Epithelial cell of proximal tubule (primary cell): Measurements from ENCODE around the gene TMEM63A. TPM values are rescaled to one million over a fixed set of nuclear protein-coding genes. Genes with fewer than 3 reads are reported as not detected.
"Not testable (repeated sequence)": the region's sequence is repeated elsewhere in the genome, so short reads cannot be mapped to it uniquely, and the experiment has no call there.

ENCODE experiments used
- DNase-seq: peaks from one replicate; pipeline ENCODE4 v3.0.0-alpha.2; 2011; ENCODE audit warnings: low read depth
- H3K4me3 ChIP-seq: 2 replicates; pipeline ENCODE4 v1.5.1; 2011; ENCODE audit warnings: low read depth, mild to moderate bottlenecking, low read length
- total RNA-seq: library from RNA; depleted of rRNA; stranded (reverse); fragments of >200 nt; gene quantifications from 2 replicates; pipeline ENCODE4 v1.2.3, GENCODE V29; 2015
- TF ChIP-seq, protein P1 (sequence below): conservative IDR thresholded peaks from 2 replicates; pipeline ENCODE4 v1.5.1; 2012; ENCODE audit warnings: low read depth, mild to moderate bottlenecking, low read length

TMEM63A gene
- total RNA-seq, 1 donor from 2014 or later, result 19.5 TPM

- DNase-seq, result no peak
- TF ChIP-seq, protein P1, sequence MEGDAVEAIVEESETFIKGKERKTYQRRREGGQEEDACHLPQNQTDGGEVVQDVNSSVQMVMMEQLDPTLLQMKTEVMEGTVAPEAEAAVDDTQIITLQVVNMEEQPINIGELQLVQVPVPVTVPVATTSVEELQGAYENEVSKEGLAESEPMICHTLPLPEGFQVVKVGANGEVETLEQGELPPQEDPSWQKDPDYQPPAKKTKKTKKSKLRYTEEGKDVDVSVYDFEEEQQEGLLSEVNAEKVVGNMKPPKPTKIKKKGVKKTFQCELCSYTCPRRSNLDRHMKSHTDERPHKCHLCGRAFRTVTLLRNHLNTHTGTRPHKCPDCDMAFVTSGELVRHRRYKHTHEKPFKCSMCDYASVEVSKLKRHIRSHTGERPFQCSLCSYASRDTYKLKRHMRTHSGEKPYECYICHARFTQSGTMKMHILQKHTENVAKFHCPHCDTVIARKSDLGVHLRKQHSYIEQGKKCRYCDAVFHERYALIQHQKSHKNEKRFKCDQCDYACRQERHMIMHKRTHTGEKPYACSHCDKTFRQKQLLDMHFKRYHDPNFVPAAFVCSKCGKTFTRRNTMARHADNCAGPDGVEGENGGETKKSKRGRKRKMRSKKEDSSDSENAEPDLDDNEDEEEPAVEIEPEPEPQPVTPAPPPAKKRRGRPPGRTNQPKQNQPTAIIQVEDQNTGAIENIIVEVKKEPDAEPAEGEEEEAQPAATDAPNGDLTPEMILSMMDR, result no peak
- no peak overlapping the region for H3K4me3 ChIP-seq
These were observed 43.4 kb downstream of the TMEM63A start for GRCh38 chr1:225838793-225839192.

DNA sequence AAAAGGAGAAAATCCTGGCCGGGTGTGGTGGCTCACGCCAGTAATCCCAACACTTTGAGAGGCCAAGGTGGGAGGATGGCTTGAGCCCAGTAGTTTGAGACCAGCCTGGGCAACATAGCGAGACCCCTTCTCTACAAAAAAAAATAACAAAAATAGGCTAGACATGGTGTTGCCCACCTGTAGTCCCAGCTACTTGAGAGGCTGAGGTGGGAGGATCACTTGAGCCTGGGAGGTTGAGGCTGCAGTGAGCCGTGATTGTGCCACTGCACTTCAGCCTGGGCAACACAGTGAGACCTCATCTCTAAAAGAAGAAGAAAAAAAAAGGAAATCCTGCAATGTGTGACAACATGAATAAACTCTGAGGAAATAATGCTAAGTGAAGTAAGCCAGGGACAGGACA lies 45.9 kb downstream of the TMEM63A start:
- H3K4me3 ChIP-seq, DNase-seq: not testable (repeated sequence)

DNA sequence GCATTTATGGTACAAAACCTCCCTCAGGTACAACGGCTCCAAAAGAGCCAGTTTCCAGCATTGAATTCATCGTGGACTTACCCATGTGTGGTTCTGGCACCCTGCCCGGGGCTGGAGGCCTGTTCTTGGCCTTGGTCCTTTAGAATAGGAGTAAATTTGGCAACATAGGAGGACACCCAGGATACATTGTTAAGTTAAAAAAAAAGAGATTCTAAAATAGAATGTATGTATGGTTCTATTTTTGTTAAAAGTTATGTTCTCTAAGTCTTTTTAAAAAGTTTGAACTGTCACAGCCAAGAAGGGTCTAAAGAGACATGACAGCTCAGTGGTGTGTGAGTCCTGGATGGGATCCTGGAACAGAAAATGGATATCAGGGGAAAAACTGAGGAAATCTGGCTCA lies 46.3 kb downstream of the TMEM63A start:
- no peak overlapping the region for H3K4me3 ChIP-seq
- TF ChIP-seq, protein P1, result no peak
- no peak for DNase-seq

GRCh38 chr1:225834417-225835329 lies 47.5 kb downstream of the TMEM63A start:
- TF ChIP-seq, protein P1, result no peak
- no peak for DNase-seq

GRCh38 chr1:225830841-225831240 lies 51.3 kb downstream of the TMEM63A start:
- TF ChIP-seq, protein P1, result no peak
- no peak overlapping the region for H3K4me3 ChIP-seq
- no peak for DNase-seq

More at GRCh38 chr1:225834417-225835329, 47.5 kb downstream of the TMEM63A start:
- no peak overlapping the region for H3K4me3 ChIP-seq

- no peak for DNase-seq
- TF ChIP-seq, protein P1, result no peak
- no peak overlapping the region for H3K4me3 ChIP-seq
These were observed 53.4 kb downstream of the TMEM63A start for GRCh38 chr1:225828706-225829345.

GRCh38 chr1:225827076-225827475 lies 55.1 kb downstream of the TMEM63A start:
- no peak for DNase-seq
- no peak overlapping the region for H3K4me3 ChIP-seq
- TF ChIP-seq, protein P1, result no peak
